HG03432 (cell line): Measurements from ENCODE around the gene ABCG4.
"Not testable (repeated sequence)": the region's sequence is repeated elsewhere in the genome, so short reads cannot be mapped to it uniquely, and the experiment has no call there.

Experiments
- ATAC-seq: cut with Tn5 transposase; IDR thresholded peaks from one replicate; pipeline ENCODE4 v1.9.1; 2021; ENCODE audit warnings: mild to moderate bottlenecking, moderate library complexity; ENCODE audit not compliant: unreplicated experiment

The ABCG4 gene

DNA sequence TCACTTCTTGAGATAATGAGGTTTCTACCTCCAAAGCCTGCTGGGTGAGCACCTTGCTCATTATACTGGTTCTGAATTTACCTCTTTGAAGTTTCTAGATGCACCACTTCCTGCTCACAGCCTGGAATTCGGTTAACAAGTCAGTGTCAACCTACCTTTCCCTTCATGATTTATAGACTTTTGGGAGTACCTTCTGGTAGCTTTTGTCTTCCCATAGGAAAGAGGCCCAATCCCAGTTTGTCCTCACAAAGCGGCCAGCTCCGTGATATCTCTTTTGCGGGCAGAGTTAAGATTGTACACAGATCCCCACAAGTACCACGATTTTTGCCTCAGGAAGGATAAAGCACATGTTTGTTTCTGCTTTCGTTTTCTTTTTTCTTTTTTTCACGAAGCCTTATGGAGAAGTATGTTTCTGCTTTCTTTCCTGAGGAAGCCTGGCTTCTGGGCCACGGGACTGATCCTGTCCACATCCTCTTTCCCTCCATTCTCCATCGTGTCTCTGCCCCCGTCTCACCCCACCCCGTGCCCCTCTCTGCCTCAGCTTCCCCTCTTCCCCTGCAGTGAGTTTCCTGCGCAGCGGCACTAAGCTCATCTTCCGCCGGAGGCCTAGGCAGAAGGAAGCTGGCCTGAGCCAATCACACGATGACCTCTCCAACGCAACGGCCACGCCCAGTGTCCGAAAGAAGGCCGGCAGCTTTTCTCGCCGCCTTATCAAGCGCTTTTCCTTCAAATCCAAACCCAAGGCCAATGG, 33.2 kb upstream of the ABCG4 start:
- ATAC-seq, result no peak

- ATAC-seq, result no peak
Observed at GRCh38 chr11:119116235-119116594, 32.6 kb upstream of the ABCG4 start.

- no peak for ATAC-seq
Observed at GRCh38 chr11:119116601-119117000, 32.3 kb upstream of the ABCG4 start.

DNA sequence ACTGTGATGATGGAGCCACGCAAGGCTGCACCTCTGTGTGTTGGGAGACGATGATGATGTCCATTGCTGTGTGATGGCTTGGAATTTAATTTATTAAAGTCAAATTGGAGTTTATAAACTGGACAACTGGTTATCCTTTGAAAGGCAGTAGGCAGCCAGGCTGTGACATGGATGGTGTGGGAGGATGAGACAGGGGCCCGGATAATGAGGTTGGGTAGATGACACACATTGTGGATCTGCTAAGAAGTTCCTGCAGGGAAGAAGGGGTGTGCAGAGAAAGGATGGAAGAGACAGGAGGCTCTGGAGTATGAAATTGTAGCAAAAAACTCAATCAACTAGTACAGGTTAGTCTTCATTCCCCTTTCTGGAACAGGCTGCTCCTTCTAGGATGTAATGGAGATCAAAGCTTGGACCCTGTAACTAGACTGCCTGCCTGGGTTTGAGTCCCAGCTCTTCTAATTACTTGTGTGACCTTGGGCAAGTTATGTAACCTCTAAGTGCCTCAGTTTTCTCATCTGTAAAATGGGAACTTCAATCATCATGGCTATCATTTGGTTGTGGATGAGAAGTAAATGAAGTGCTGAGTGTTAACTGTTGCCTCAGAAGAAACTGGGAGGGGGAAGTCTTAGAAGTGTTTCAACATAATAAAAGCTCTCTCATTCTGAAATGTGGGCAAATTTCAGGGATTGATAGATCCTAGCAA, 31.7 kb upstream of the ABCG4 start:
- ATAC-seq, result no peak

- no peak for ATAC-seq
Observed at GRCh38 chr11:119118227-119118626, 30.6 kb upstream of the ABCG4 start.

DNA sequence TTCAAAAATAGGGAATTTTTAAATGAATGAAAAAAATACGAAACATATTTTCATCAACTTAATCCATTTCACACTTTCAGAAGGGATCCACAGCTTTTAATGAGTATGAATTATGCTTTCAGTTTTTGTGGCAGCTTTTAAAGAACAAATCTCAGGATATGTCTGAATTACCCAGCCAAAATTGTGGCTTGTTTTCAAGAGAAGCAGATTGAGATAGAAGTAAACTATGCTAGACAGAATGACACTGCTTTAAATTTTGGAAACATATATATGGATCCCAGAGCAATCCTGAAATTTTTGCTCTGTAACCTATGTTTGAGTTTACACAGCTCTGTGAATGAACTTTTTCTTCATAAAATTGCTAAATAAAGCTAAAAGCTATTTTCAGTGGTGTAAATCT, 29.9 kb upstream of the ABCG4 start:
- no peak for ATAC-seq

GRCh38 chr11:119120639-119121007, 28.2 kb upstream of the ABCG4 start:
- ATAC-seq, result no peak

DNA sequence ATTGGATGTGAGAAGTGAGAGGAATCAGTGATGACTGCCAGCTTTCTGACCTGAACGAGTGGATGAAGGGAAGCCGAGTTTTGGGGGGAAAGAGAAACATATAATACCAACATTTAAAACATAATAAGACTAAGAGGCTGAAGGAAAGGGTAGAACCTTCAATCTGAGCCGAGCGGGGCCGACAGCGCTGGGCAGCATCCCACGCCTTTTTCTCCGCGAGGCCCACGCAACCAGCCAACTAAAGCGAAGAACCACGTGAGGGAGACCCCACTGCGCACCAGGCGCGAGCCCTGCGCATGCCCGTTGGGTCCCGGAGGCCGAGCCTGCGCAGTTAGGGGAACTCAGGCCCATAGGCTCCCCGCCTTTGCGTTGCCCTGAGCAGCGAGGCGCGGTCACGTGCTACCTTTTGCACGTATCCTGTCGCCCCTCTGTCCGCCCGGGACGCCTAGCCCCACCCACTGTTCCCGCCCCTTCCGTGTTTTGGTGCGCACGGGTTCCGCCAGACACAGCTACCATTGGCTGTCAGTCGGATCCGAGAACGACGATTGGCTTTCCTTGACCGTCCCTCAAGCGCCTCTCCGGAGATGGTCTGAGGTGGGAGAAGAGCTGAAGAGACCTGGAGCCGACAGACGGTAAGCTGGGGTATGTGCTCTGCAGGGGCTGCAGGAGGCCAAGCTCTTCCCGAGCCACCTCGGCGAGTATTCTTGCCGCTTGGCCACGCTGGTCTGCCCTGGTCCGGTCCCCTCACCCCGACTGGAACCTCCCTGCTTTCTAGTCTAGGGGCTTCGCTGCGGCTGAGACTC, 27.6 kb upstream of the ABCG4 start, which contains the start of gene HINFP:
TSS of gene HINFP (plus strand) at position 573 of the 803 bp plus-strand sequence. CDS start 5,365 bp downstream, outside the sequence.
- peak; percentile 96 for ATAC-seq

DNA sequence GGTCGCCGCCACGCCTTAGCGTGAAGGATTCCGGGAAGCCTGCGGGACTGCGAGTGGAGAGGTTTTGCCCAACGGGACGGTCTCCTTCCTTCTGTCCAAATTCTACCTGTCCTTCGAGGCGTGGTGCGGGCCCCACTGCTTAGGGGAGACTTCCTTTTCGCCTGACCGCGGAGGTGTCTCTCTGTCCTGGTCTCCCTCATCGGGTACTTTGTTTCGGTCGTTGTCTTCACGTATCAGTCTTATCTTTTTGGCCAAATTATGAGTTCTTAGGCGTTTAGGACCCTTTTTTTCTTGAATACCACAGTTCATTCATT, 27.1 kb upstream of the ABCG4 start:
- no peak for ATAC-seq

- ATAC-seq, result no peak
Observed at GRCh38 chr11:119125821-119126220, 23.0 kb upstream of the ABCG4 start.

DNA sequence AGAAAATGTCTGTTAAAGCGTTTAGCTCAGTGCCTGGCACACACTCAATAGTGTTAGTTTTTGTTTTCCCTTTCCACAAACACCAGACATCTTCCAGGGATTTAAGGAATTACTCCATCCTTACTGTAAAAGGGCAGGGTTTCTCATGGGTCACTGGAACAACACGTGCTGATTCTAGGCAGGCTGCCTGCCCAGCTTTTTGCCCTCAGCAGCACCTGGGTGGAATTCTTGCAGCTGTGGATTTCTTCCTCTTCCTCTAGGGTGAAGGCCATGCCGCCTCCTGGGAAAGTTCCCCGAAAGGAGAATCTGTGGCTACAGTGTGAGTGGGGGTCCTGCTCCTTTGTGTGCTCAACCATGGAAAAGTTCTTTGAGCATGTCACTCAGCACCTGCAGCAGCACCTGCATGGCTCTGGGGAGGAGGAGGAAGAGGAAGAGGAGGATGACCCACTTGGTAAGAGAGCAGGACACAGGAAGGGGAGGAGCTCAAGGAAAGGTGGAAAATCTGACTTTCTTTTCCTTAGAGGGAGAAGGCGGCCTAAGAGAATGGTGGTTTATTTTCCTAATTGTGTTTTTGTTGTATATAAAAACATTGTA, 22.1 kb upstream of the ABCG4 start:
- no peak for ATAC-seq

- ATAC-seq, result no peak
Observed at GRCh38 chr11:119130662-119131061, 18.2 kb upstream of the ABCG4 start.

DNA sequence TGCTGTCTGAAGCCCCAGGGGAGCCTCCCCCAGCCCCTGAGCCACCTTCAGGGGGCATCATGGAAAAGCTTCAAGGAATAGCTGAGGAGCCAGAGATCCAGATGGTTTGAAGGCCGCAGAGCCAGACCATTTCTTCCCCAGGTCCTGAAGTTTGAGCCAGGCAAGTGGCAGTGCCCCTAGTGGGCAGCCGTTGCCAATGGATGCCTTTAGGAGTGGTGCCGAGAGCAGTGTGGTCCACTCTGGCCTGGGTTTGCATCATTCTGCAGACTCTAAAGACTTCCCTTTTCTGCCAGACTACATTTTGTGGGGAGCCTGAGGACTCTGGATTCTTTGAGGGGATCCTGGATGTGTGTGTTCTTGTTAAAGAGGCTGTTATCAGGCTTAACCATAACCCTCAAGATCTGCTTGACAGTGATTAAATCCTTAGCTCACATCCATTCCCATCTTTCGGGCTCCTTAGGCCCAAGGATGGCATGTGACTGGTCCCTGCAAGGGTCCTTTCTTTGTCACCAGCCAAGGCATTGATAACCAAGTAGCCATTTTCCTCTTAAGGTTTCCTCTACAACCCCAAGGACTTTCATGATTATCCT, 14.4 kb upstream of the ABCG4 start:
- no peak for ATAC-seq

- not testable (repeated sequence) for ATAC-seq
Observed at GRCh38 chr11:119139276-119139675, 9.6 kb upstream of the ABCG4 start.

- ATAC-seq, result peak; percentile 60
Observed at GRCh38 chr11:119144825-119145486, 3.9 kb upstream of the ABCG4 start.

GRCh38 chr11:119145551-119145950, 3.3 kb upstream of the ABCG4 start:
- ATAC-seq, result no peak

- no peak for ATAC-seq
Observed at GRCh38 chr11:119147604-119148333, 1.1 kb upstream of the ABCG4 start.

GRCh38 chr11:119148720-119149017, 183 bp upstream of the ABCG4 start:
- ATAC-seq, result no peak

GRCh38 chr11:119149786-119150275, 979 bp downstream of the ABCG4 start:
- no peak for ATAC-seq

DNA sequence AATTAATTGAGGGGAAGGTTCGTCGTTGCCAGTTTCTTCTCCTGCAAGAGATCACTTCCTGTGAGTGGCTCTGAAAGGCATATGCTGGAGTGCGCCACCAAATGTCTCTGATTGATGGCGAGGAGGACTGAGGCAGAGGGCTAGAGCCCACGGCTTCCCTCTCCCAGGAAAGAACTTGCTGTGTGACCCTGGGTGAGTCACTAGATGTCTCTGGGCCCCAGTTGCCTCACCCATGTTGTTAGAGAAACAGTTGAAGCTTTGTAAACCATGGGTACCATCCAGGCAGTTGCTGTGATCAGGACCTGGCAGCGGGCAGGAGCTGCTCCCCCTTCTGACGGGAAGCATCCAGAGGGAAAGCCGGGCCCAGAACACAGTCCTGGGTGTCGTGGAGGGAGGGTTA, 3.2 kb downstream of the ABCG4 start:
- ATAC-seq, result no peak
